ENCODE measurements around the gene MPDZ.

DNA sequence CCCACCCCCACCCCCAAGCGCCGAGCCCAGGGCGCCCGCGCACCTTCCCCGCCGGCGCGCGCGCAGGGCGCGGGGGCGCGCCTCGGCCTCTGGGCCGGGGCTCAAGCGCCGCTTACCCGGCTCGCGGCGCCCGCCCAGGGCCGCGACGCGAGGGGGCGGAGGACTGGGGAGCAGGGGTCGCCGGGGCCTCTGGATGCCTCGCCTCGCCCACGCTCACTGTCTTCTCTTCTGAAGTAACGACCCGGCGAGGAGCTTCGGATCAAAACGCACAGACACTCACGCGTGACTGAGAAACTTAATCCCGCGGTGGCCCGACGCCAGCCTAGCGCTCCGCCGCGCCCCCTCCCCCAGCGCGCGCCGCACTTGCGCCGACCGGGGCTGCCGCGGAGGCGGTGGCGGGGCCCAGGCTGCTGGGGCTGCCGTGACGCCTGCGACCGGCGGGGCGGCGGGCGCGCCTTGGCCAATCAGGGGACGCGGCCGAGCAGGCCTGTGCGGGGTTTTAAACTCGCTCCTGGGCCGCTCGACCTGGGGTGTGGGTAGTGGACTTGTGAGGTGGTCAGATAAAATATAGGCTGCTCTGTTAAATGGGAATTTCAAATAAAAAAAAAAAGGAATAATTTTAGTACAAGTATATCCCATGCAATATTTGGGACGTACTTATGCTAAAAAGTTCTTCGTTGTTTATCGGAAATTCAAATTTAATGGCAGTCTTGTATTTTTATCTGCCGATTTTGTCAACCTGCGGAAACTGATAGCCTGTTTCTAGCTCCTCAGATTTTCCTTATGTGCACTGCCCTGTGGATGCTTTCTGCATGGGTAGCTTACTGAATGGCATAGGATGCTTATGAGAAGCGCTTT lies at the start of gene MPDZ:
- TF ChIP-seq POLR2A (IDR thresholded peaks at IDR 0.05) (no peak), POLR2AphosphoS5 (IDR thresholded peaks at IDR 0.05) (peak in 2 of 3 donors; percentile 26 to 28)
- TF ChIP-seq, protein P1, sequence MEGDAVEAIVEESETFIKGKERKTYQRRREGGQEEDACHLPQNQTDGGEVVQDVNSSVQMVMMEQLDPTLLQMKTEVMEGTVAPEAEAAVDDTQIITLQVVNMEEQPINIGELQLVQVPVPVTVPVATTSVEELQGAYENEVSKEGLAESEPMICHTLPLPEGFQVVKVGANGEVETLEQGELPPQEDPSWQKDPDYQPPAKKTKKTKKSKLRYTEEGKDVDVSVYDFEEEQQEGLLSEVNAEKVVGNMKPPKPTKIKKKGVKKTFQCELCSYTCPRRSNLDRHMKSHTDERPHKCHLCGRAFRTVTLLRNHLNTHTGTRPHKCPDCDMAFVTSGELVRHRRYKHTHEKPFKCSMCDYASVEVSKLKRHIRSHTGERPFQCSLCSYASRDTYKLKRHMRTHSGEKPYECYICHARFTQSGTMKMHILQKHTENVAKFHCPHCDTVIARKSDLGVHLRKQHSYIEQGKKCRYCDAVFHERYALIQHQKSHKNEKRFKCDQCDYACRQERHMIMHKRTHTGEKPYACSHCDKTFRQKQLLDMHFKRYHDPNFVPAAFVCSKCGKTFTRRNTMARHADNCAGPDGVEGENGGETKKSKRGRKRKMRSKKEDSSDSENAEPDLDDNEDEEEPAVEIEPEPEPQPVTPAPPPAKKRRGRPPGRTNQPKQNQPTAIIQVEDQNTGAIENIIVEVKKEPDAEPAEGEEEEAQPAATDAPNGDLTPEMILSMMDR (IDR thresholded peaks at IDR 0.05): no peak

All from stomach (tissue), 4 donors.